WTC11 (cell line): ENCODE data around the gene RAPGEF3.

ENCODE experiments used
- CTCF ChIP-seq: fragments of 200-600 bp; IDR thresholded peaks from 2 replicates; pipeline ENCODE4 v1.8.0; 2022; ENCODE audit warnings: antibody characterized with exemption
- NFYB ChIP-seq: sonication (generic); formaldehyde crosslinking; conservative IDR thresholded peaks from 2 replicates; pipeline ENCODE4 v1.8.0; 2022; ENCODE audit warnings: low read depth, missing genetic modification reagents

- TF ChIP-seq CTCF (no peak), NFYB (no peak)
These were observed 40.1 kb downstream of the RAPGEF3 start for GRCh38 chr12:47718531-47718930.
